GM23248 (cell line): Measurements from ENCODE around the gene RGR. TPM values are rescaled to one million over a fixed set of nuclear protein-coding genes. Genes with fewer than 3 reads are reported as not detected.

ENCODE experiments used
- DNase-seq: peaks from one replicate; pipeline ENCODE4 v3.0.0-alpha.2; 2015
- H2AFZ ChIP-seq: fragments of 200-600 bp; sonication (generic); 2 replicates; pipeline ENCODE4 v1.6.1; 2016; ENCODE audit warnings: antibody characterized with exemption
- H3F3A ChIP-seq: fragments of 200-600 bp; sonication (generic); 2 replicates; pipeline ENCODE4 v1.6.1; 2016; ENCODE audit warnings: mild to moderate bottlenecking, antibody characterized with exemption, mixed run types; ENCODE audit not compliant: insufficient read depth
- H3K27ac ChIP-seq: fragments of 200-600 bp; sonication (generic); 2 replicates; pipeline ENCODE4 v1.5.1; 2016; ENCODE audit warnings: mild to moderate bottlenecking
- H3K27me3 ChIP-seq: fragments of 200-600 bp; sonication (generic); replicated peaks from 2 replicates; pipeline ENCODE4 v1.6.1; 2016; ENCODE audit warnings: mild to moderate bottlenecking; ENCODE audit not compliant: insufficient read depth
- H3K36me3 ChIP-seq: fragments of 200-600 bp; sonication (generic); 2 replicates; pipeline ENCODE4 v1.6.1; 2016; ENCODE audit warnings: low read depth, mild to moderate bottlenecking
- H3K4me1 ChIP-seq: fragments of 200-600 bp; sonication (generic); 2 replicates; pipeline ENCODE4 v1.6.1; 2016; ENCODE audit warnings: mild to moderate bottlenecking; ENCODE audit not compliant: insufficient read depth
- H3K4me2 ChIP-seq: fragments of 200-600 bp; sonication (generic); one replicate; pipeline ENCODE4 v1.6.1; 2016; ENCODE audit warnings: mild to moderate bottlenecking; ENCODE audit not compliant: unreplicated experiment
- H3K4me3 ChIP-seq: fragments of 200-600 bp; sonication (generic); 2 replicates; pipeline ENCODE4 v1.5.1; 2016; ENCODE audit warnings: mild to moderate bottlenecking
- H3K79me2 ChIP-seq: fragments of 200-600 bp; sonication (generic); 2 replicates; pipeline ENCODE4 v1.6.1; 2016; ENCODE audit warnings: mild to moderate bottlenecking; ENCODE audit not compliant: insufficient read depth
- H3K9ac ChIP-seq: fragments of 200-600 bp; sonication (generic); 2 replicates; pipeline ENCODE4 v1.6.1; 2016; ENCODE audit warnings: mild to moderate bottlenecking
- H3K9me2 ChIP-seq: fragments of 200-600 bp; sonication (generic); 2 replicates; pipeline ENCODE4 v1.6.1; 2016; ENCODE audit warnings: mixed run types, mild to moderate bottlenecking, moderate library complexity; ENCODE audit not compliant: insufficient read depth
- H3K9me3 ChIP-seq: fragments of 200-600 bp; sonication (generic); one replicate; pipeline ENCODE4 v1.6.1; 2017; ENCODE audit warnings: low read depth
- H4K20me1 ChIP-seq: fragments of 200-600 bp; sonication (generic); 2 replicates; pipeline ENCODE4 v1.6.0; 2016; ENCODE audit not compliant: insufficient read depth
- EZH2 ChIP-seq: fragments of 200-600 bp; sonication (generic); IDR thresholded peaks from 2 replicates; pipeline ENCODE4 v1.6.1; 2018; ENCODE audit warnings: antibody characterized with exemption, mild to moderate bottlenecking; ENCODE audit not compliant: insufficient read depth, poor library complexity, severe bottlenecking
- EZH2phosphoT487 ChIP-seq: fragments of 200-600 bp; sonication (generic); IDR thresholded peaks from 2 replicates; pipeline ENCODE4 v1.6.1; 2018; ENCODE audit warnings: antibody characterized with exemption, moderate library complexity, mild to moderate bottlenecking, low read depth; ENCODE audit not compliant: insufficient read depth
- WGBS, 2 experiments: methylation state at CpG; one replicate each; pipeline ENCODE4 v1.1.6; 2015 to 2017; ENCODE audit warnings: low lambda C conversion rate in 2 of 2, low coverage in 1 of 2; ENCODE audit errors: missing lambda C conversion rate in 2 of 2; 5-methylcytosine and 5-hydroxymethylcytosine counted together
- in situ Hi-C: fragments of 300-500 bp; cut with MboI; formaldehyde crosslinking; loops from 2 replicates; pipeline ENCODE4 v1.15.0; 2020
- polyA plus RNA-seq: library from polyadenylated mRNA; unstranded; fragments of >200 nt; fragmentation: Nextera tagmentation; extraction: Ambion mirVana; gene quantifications from 2 replicates; pipeline ENCODE4 v1.2.1, GENCODE V29; 2016
- total RNA-seq: library from RNA; depleted of rRNA; stranded (reverse); fragments of >200 nt; shearing (Covaris generic); gene quantifications from 2 replicates; pipeline ENCODE4 v1.2.3, GENCODE V29; 2014

The RGR gene
- total and polyA plus RNA-seq, 2 experiments from 2014 or later, result not detected

- no peak overlapping the region for H3K4me2 ChIP-seq
- peaks cover 9% of the 10 kb centered on the region; the same call in 1 of the 2 replicates for H3K27me3 ChIP-seq
- DNase-seq, result no peak
- in situ Hi-C loops, result no loop called here
- no peaks in the 10 kb centered on the region for H3F3A ChIP-seq
- no peak overlapping the region for H3K9ac ChIP-seq
- TF ChIP-seq EZH2 (no peak), EZH2phosphoT487 (no peak)
- H3K79me2 ChIP-seq, result no peaks in the 10 kb centered on the region
- no peak overlapping the region for H3K27ac ChIP-seq
- no peaks in the 10 kb centered on the region for H3K9me3 ChIP-seq
- H3K4me1 ChIP-seq, result no peaks in the 10 kb centered on the region
- H3K9me2 ChIP-seq, result no peaks in the 10 kb centered on the region
- no peak overlapping the region for H2AFZ ChIP-seq
- WGBS, 2 experiments, result 44 to 48% methylated on average over 6 of the region's 6 CpGs
- no peaks in the 10 kb centered on the region for H4K20me1 ChIP-seq
- no peak overlapping the region for H3K4me3 ChIP-seq
- no peaks in the 10 kb centered on the region for H3K36me3 ChIP-seq
Observed at GRCh38 chr10:84205853-84206525, 38.9 kb upstream of the RGR start.

DNA sequence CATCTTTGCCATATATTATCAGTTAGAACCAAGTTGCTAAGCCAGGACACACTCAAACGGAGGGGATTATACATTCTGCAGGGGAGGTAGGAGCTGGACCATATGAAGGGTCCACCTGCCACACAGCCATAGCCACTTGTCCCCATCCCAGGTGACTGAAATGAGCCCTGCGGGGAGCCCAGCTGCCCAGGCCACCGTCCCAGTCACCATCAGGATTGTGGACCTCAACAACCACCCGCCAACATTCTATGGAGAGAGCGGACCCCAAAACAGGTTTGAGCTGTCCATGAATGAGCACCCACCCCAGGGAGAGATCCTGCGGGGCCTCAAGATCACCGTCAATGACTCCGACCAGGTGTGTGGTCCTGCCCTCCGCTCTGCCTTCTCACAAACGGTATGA is 36.8 kb upstream of the RGR start:
- TF ChIP-seq EZH2, result no peak
- TF ChIP-seq EZH2phosphoT487, result no peak
- H3K4me1 ChIP-seq, result no peaks in the 10 kb centered on the region
- H3K9ac ChIP-seq, result no peak overlapping the region
- H3K27ac ChIP-seq, result no peak overlapping the region
- H3K36me3 ChIP-seq, result no peaks in the 10 kb centered on the region
- no peaks in the 10 kb centered on the region for H3K79me2 ChIP-seq
- H3K4me3 ChIP-seq, result no peak overlapping the region
- no peak overlapping the region for H2AFZ ChIP-seq
- H4K20me1 ChIP-seq, result no peaks in the 10 kb centered on the region
- H3K9me3 ChIP-seq, result no peaks in the 10 kb centered on the region
- 50 to 55% methylated on average over 10 of the region's 10 CpGs for WGBS, 2 experiments
- no peak overlapping the region for H3K4me2 ChIP-seq
- no peaks in the 10 kb centered on the region for H3F3A ChIP-seq
- no peak for DNase-seq
- in situ Hi-C loops, result no loop called here
- H3K27me3 ChIP-seq, result peaks cover 9% of the 10 kb centered on the region; the same call in 1 of the 2 replicates
- no peaks in the 10 kb centered on the region for H3K9me2 ChIP-seq

- TF ChIP-seq EZH2, result no peak
- TF ChIP-seq EZH2phosphoT487, result no peak
- Histone ChIP-seq H3K4me1 (no peaks in the 10 kb centered on the region), H2AFZ (no peak overlapping the region), H3K9me2 (no peaks in the 10 kb centered on the region), H3K9ac (no peak overlapping the region), H3K79me2 (no peaks in the 10 kb centered on the region), H3K9me3 (no peaks in the 10 kb centered on the region), H3K27me3 (peaks cover 8% of the 10 kb centered on the region; the same call in 1 of the 2 replicates), H3K36me3 (no peaks in the 10 kb centered on the region), H3K27ac (no peak overlapping the region), H4K20me1 (no peaks in the 10 kb centered on the region), H3K4me3 (no peak overlapping the region), H3F3A (no peaks in the 10 kb centered on the region), H3K4me2 (no peak overlapping the region)
- DNase-seq, result no peak
- WGBS, 2 experiments, result 41 to 46% methylated on average over 2 of the region's 2 CpGs
- in situ Hi-C loops, result no loop called here
Observed at GRCh38 chr10:84211566-84211965, 33.3 kb upstream of the RGR start.

DNA sequence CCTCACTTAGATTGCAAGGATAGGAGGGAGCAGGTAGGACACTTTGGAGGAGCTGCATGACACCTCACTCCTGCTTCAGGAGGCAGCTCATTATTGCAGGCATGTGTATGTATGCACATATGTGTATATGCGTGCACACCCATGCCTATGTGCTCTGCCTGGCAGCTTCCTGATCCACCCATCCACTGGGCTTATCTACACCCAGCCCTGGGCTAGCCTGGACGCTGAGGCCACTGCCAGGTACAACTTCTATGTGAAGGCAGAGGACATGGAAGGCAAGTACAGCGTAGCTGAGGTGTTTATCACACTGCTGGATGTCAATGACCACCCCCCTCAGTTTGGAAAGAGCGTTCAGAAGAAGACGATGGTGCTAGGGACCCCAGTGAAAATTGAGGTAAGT is 32.8 kb upstream of the RGR start:
- no peak for DNase-seq
- Histone ChIP-seq H3K9ac (no peak overlapping the region), H3K4me2 (no peak overlapping the region), H2AFZ (no peak overlapping the region), H3K9me3 (no peaks in the 10 kb centered on the region), H4K20me1 (no peaks in the 10 kb centered on the region), H3K27me3 (peaks cover 6% of the 10 kb centered on the region; the same call in 1 of the 2 replicates), H3F3A (no peaks in the 10 kb centered on the region), H3K36me3 (no peaks in the 10 kb centered on the region), H3K79me2 (no peaks in the 10 kb centered on the region), H3K4me1 (no peaks in the 10 kb centered on the region), H3K4me3 (no peak overlapping the region), H3K27ac (no peak overlapping the region), H3K9me2 (no peaks in the 10 kb centered on the region)
- no peak for TF ChIP-seq EZH2
- TF ChIP-seq EZH2phosphoT487, result no peak
- in situ Hi-C loops, result no loop called here
- WGBS, 2 experiments, result 19 to 22% methylated on average over 5 of the region's 5 CpGs

GRCh38 chr10:84213076-84213475 is 31.8 kb upstream of the RGR start:
- H3K4me3 ChIP-seq, result no peak overlapping the region
- no peak for TF ChIP-seq EZH2
- no peak for TF ChIP-seq EZH2phosphoT487

More at GRCh38 chr10:84213076-84213475, 31.8 kb upstream of the RGR start:
- Histone ChIP-seq H3K27me3 (peaks cover 6% of the 10 kb centered on the region; the same call in 1 of the 2 replicates), H3K9me3 (no peaks in the 10 kb centered on the region), H2AFZ (no peak overlapping the region), H3K4me2 (no peak overlapping the region), H4K20me1 (no peaks in the 10 kb centered on the region), H3K9ac (no peak overlapping the region), H3F3A (no peaks in the 10 kb centered on the region), H3K36me3 (no peaks in the 10 kb centered on the region), H3K27ac (no peak overlapping the region), H3K9me2 (no peaks in the 10 kb centered on the region), H3K4me1 (no peaks in the 10 kb centered on the region), H3K79me2 (no peaks in the 10 kb centered on the region)
- 61 to 67% methylated on average over 11 of the region's 11 CpGs for WGBS, 2 experiments
- in situ Hi-C loops, result no loop called here
- no peak for DNase-seq
